Measurements from ENCODE around the gene COL4A1. TPM values are rescaled to one million over a fixed set of nuclear protein-coding genes. Genes with fewer than 3 reads are reported as not detected.

COL4A1 gene
- total RNA-seq, 1 donor from 2014 or later: not detected

DNA sequence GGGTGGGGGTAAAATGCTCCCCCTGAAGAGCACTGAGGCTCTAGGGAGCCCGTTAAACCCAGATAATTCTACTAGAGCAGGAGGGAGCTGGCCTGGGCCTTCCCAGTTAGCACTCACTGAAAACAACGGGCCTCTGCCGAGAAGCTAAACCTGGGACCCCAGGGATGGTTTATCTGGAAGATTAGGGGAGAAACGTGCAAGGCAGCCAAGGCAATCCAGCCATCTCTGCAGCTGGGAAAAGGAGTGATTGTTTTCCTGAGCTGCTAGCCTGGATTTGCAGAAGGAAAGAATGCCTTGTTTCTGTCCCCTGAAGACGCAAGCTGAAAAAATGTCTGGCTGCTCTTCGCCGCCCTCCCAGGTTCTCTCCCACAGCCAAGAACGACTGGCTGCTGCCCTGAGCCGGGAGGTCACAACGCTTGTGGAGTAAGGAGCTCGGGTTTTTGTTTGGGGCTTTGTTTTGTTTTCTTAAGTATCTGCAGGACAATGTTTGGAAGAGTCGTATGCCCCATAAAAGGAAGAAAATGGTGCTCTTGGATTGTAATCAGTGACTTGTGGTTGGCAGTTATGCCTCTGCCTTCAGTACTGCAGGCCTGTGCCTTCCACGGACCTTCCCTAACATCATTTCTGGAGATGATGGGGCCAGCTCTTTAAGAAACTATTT is 31.6 kb upstream of the COL4A1 start:
- H3K36me3 Mint-ChIP-seq (ENCODE audit: low read depth): peaks cover 5% of the 10 kb centered on the region
- intact Hi-C loops (cut with micrococcal nuclease): no loop called here
- H3K27me3 Mint-ChIP-seq (ENCODE audit: insufficient read depth): peaks cover 29% of the 10 kb centered on the region
- peaks cover 33% of the 10 kb centered on the region for H3K4me1 Mint-ChIP-seq (ENCODE audit: low read depth)
- H3K4me3 Mint-ChIP-seq: no peak overlapping the region
- peaks cover 14% of the 10 kb centered on the region for H3K9me3 Mint-ChIP-seq
- no peak overlapping the region for H3K27ac Mint-ChIP-seq
- no peak for DNase-seq (ENCODE audit: low spot score)

DNA sequence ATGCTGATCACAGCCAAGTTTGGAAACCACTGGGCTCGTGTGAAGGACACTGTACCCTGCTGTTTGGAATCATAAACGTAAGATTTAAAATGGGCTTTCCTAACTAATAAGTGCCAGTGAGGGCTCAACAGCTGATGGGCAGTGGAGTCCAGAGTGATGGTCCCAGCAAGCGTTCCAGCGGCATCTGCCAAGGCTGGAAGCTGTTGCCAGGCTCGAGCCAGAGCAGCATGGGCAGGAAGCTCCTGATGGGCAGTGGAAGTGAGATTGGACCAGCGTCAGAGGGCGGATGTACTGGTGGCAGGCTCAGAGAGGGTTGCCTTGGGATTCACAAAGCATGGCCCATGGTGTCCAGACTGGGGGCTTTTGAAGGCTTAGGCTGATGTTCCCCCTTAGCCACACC is 30.3 kb upstream of the COL4A1 start:
- Mint-ChIP-seq H3K27me3 (ENCODE audit: insufficient read depth) (peaks cover 30% of the 10 kb centered on the region), H3K4me3 (no peak overlapping the region), H3K4me1 (ENCODE audit: low read depth) (peaks cover 33% of the 10 kb centered on the region), H3K36me3 (ENCODE audit: low read depth) (peaks cover 5% of the 10 kb centered on the region), H3K27ac (no peak overlapping the region), H3K9me3 (peaks cover 14% of the 10 kb centered on the region)
- intact Hi-C loops (cut with micrococcal nuclease): no loop called here
- DNase-seq (ENCODE audit: low spot score): no peak

DNA sequence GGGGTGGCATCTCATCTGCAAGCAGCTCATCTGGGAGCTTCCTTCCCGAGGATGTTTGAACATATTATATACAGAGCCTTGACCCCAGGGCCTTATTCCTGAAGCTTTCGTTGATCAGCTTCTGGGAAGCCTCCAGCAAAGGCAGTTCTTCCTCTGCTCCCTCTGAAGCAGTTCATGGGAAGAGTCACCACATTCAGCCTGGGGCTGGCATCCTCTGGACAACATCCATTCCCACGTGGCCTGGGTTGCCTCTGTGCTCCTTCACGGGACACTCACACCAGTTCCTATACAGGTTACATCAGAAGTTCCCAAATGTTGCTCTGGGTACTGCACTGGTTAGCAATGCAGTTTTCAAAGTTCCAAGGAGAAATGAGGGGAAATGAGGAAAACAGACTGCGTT is 29.7 kb upstream of the COL4A1 start:
- H3K4me3 Mint-ChIP-seq: no peak overlapping the region
- peaks cover 30% of the 10 kb centered on the region for H3K4me1 Mint-ChIP-seq (ENCODE audit: low read depth)
- peaks cover 11% of the 10 kb centered on the region for H3K9me3 Mint-ChIP-seq
- H3K36me3 Mint-ChIP-seq (ENCODE audit: low read depth): peaks cover 4% of the 10 kb centered on the region
- intact Hi-C loops (cut with micrococcal nuclease): no loop called here
- DNase-seq (ENCODE audit: low spot score): no peak
- no peak overlapping the region for H3K27ac Mint-ChIP-seq
- H3K27me3 Mint-ChIP-seq (ENCODE audit: insufficient read depth): peaks cover 31% of the 10 kb centered on the region

DNA sequence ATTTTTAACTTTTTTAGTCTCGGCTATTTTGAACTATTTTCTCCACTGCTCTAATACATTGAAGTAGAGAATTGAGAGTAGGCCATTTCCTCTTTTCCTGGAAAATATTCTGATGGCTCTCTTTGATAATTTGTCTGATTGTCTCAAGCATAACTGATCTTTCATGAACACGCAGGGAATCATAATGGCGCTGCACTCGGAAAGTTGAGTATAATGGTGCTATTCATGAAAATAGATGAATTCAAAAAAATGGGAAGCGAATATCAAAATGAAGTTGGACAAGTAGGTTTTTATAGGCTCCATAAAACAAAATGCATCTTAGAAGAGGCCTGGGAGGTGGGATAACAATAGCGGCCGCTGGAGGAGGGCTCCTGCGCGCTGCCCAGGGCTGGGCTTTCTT is 29.2 kb upstream of the COL4A1 start:
- Mint-ChIP-seq H3K4me1 (ENCODE audit: low read depth) (peaks cover 24% of the 10 kb centered on the region), H3K27ac (no peak overlapping the region), H3K4me3 (no peak overlapping the region), H3K36me3 (ENCODE audit: low read depth) (no peaks in the 10 kb centered on the region), H3K27me3 (ENCODE audit: insufficient read depth) (peaks cover 25% of the 10 kb centered on the region), H3K9me3 (peaks cover 8% of the 10 kb centered on the region)
- DNase-seq (ENCODE audit: low spot score): no peak
- intact Hi-C loops (cut with micrococcal nuclease): no loop called here

DNA sequence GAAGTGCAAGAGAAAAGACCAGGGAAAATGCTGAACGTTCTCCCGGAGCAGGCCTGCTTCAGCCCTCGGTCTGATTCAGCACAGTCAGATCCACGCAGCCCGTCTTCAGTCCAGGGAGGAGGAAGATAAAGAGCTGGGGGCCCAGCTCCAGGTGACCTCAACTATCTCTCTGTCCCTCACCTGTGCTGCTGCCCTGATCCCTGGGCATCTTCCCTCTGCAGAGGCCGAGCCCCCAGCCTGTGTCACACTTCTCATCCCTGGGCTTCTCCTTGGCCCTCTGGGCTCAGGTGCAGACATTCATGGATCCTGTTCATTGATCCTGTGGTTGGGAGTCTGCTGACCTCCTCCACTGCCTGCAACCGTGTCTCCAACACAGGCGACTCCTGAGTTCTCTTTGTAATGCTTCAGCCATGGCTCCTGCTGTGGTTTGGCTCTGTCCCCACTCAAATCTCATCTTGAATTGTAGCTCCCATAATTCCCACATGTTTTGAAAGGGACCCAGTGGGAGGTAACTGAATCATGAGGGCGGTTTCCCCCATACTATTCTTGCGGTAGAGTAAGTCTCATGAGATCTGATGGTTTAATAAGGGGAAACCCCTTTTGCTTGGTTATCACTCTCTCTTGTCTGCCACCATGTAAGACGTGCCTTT is 28.0 kb upstream of the COL4A1 start:
- Mint-ChIP-seq H3K27me3 (ENCODE audit: insufficient read depth) (peaks cover 31% of the 10 kb centered on the region), H3K4me1 (ENCODE audit: low read depth) (peaks cover 13% of the 10 kb centered on the region), H3K27ac (no peak overlapping the region), H3K4me3 (no peak overlapping the region), H3K36me3 (ENCODE audit: low read depth) (no peaks in the 10 kb centered on the region), H3K9me3 (peaks cover 5% of the 10 kb centered on the region)
- intact Hi-C loops (cut with micrococcal nuclease): no loop called here
- no peak for DNase-seq (ENCODE audit: low spot score)

DNA sequence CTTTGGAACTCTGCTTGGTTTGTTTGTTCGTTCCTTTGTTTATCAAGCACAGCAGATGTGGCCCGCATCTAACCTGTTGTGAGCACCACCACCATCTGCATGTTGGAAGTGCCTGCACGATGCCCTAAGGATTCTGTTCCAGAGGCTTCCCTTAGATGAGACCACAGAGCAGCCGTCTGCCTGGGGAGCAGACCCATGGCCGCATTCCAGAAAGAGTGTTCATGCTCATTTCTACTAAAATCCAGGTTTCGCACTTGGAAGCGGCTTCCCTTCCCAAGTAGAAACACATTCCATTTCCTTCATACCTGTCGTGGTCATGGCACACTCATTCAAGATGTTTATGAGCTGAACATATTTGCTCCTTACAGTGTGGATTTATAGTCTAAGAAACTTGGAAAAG is 27.3 kb upstream of the COL4A1 start:
- DNase-seq (ENCODE audit: low spot score): no peak
- no peaks in the 10 kb centered on the region for H3K36me3 Mint-ChIP-seq (ENCODE audit: low read depth)
- H3K9me3 Mint-ChIP-seq: peaks cover 5% of the 10 kb centered on the region
- H3K27ac Mint-ChIP-seq: no peak overlapping the region
- no peak overlapping the region for H3K4me3 Mint-ChIP-seq
- peaks cover 7% of the 10 kb centered on the region for H3K4me1 Mint-ChIP-seq (ENCODE audit: low read depth)
- intact Hi-C loops (cut with micrococcal nuclease): no loop called here
- peaks cover 31% of the 10 kb centered on the region for H3K27me3 Mint-ChIP-seq (ENCODE audit: insufficient read depth)

DNA sequence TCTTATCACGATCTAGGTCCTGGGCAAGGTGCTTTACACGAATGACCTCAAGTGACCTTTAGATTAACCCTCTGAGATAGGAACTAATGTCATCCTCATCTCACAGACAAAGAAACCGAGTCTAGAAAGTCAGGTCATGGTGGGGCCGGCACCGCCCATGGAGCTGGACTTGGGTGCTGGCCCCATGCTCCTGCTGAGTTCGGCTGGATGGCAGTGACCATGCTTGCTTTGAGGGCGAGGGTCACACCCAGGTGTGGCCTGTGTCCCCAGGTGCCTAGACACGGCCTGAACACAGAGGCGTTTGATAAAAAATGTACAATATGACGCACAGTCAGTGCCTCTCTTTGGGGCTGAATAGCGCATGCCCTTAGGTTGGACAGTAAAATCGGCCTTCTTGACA is 26.9 kb upstream of the COL4A1 start:
- H3K4me3 Mint-ChIP-seq: no peak overlapping the region
- intact Hi-C loops (cut with micrococcal nuclease): no loop called here
- DNase-seq (ENCODE audit: low spot score): no peak
- peaks cover 2% of the 10 kb centered on the region for H3K4me1 Mint-ChIP-seq (ENCODE audit: low read depth)
- peaks cover 5% of the 10 kb centered on the region for H3K9me3 Mint-ChIP-seq
- H3K27me3 Mint-ChIP-seq (ENCODE audit: insufficient read depth): peaks cover 28% of the 10 kb centered on the region
- no peak overlapping the region for H3K27ac Mint-ChIP-seq
- H3K36me3 Mint-ChIP-seq (ENCODE audit: low read depth): no peaks in the 10 kb centered on the region

DNA sequence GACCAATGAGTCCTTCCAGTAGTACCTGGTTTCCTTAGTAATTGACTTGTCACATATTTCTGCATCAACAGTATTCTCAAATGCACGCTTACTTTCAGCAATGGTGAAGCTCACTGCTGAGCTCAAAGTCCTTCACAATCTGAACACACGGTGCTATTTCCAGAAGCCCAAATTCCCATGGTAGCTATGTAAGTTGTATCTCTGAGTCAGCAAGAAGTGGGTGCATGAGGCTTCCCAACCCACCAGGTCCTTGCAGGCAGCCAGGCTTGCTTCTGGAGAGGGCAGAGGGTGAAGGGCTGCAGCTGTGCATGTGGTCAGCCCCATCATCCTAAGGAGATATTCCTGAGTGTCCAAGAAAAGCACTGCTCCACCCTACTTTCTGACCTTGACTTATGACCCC is 25.8 kb upstream of the COL4A1 start:
- Mint-ChIP-seq H3K27ac (no peak overlapping the region), H3K4me3 (no peak overlapping the region), H3K4me1 (ENCODE audit: low read depth) (no peaks in the 10 kb centered on the region), H3K27me3 (ENCODE audit: insufficient read depth) (peaks cover 33% of the 10 kb centered on the region), H3K36me3 (ENCODE audit: low read depth) (no peaks in the 10 kb centered on the region), H3K9me3 (peaks cover 5% of the 10 kb centered on the region)
- no peak for DNase-seq (ENCODE audit: low spot score)
- intact Hi-C loops (cut with micrococcal nuclease): no loop called here

DNA sequence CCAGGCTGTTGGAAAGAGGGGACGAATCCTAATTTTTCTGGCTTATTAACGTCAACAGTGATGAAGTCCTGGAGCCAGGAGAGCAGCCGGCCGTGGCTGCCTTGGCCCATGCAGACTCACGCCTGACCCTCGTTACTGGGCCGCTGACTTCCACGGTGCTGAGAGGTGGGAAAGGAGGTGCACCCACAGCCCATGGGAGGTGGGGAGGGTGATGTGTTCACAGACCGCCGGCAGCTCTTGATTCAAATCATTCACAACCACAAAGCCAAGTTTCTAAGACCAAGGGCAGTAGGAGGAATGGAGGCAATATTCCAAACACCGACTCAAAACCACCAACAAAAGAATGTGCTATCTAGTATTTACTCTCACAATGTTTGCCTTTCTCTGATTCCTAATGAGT is 24.4 kb upstream of the COL4A1 start:
- Mint-ChIP-seq H3K4me1 (ENCODE audit: low read depth) (no peaks in the 10 kb centered on the region), H3K4me3 (no peak overlapping the region), H3K27ac (no peak overlapping the region), H3K9me3 (peaks cover 5% of the 10 kb centered on the region), H3K27me3 (ENCODE audit: insufficient read depth) (peaks cover 41% of the 10 kb centered on the region), H3K36me3 (ENCODE audit: low read depth) (no peaks in the 10 kb centered on the region)
- intact Hi-C loops (cut with micrococcal nuclease): no loop called here
- DNase-seq (ENCODE audit: low spot score): no peak

DNA sequence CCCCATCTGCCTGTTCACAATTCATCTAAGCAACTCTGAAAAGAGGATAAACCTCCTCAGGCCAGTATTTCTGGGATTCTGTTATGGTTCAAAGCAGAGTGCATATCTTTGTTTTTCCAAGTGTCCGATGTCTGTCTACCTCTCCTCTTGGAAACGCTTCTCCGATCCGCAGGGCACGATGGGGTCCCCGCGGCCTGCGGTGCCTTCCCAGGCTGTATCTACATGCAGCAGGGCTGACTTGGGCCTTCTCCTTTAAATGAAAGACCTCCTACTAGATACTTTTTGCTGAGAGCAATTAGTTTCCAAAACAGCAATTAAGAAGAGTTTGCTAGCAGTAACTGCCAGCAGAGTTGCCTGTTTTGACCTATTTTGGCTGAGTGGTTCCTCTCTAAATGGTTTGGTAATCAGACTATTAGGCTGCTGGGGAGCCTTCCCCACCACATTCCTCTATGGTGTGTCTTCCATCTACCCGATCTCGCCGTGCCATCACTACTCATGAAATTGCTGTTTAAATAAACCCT is 23.6 kb upstream of the COL4A1 start:
- H3K36me3 Mint-ChIP-seq (ENCODE audit: low read depth): no peaks in the 10 kb centered on the region
- H3K9me3 Mint-ChIP-seq: no peaks in the 10 kb centered on the region
- DNase-seq (ENCODE audit: low spot score): no peak
- H3K4me3 Mint-ChIP-seq: no peak overlapping the region
- peaks cover 44% of the 10 kb centered on the region for H3K27me3 Mint-ChIP-seq (ENCODE audit: insufficient read depth)
- intact Hi-C loops (cut with micrococcal nuclease): no loop called here
- H3K4me1 Mint-ChIP-seq (ENCODE audit: low read depth): no peaks in the 10 kb centered on the region
- no peak overlapping the region for H3K27ac Mint-ChIP-seq

DNA sequence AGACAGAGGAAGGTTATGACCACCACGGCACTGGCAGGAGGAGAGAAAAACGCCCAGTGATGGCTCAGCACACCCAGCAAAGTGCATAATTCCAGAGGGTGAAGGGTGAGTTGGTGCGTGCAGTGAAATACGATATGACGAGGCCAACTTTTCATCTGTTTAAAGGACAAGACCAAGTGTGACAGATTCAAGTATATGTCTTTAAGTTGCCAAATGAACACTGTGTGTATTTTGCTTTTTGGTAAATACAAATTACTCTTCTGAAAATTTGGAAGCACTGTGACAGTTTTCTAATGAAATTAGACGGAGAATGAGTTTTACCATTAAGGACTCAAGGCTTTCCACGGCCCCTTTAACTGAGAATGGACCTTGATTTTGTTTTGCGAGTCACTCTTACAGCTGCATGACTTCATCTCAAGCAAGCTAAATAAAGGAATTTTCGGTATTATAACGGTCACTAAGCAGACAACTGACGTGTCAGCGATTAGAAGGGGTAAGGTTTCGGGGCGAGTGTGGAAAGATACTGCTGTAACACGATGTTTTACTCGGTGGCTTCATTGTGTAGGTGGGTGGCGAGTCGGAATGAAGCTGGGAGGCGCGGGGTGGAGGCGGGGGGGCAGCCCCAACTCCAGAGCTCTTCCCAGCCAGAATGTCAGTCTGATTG is 23.0 kb upstream of the COL4A1 start:
- intact Hi-C loops (cut with micrococcal nuclease): no loop called here
- DNase-seq (ENCODE audit: low spot score): no peak
- Mint-ChIP-seq H3K4me1 (ENCODE audit: low read depth) (no peaks in the 10 kb centered on the region), H3K4me3 (no peak overlapping the region), H3K27ac (no peak overlapping the region), H3K9me3 (no peaks in the 10 kb centered on the region), H3K27me3 (ENCODE audit: insufficient read depth) (peaks cover 42% of the 10 kb centered on the region), H3K36me3 (ENCODE audit: low read depth) (no peaks in the 10 kb centered on the region)

DNA sequence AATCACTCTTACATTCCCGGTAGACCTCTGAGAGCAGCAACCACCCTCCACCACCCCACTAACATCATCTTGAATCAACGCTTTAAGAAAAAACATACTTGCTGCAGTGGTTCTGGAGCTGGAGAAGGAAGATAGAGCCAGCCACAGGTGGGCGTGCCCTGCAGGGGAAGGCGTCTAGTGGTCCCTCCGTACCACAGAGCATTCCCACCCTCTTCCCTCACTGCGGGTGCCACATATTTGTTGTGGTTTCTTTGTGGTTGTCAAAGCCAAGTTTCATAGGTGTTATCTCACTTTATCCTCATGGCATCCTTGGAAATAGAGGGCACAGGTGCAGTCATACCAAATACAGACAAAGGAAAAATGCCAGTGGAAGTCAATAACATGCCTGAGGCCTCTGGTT is 22.3 kb upstream of the COL4A1 start:
- H3K27me3 Mint-ChIP-seq (ENCODE audit: insufficient read depth): peaks cover 44% of the 10 kb centered on the region
- no peak for DNase-seq (ENCODE audit: low spot score)
- no peaks in the 10 kb centered on the region for H3K4me1 Mint-ChIP-seq (ENCODE audit: low read depth)
- no peak overlapping the region for H3K27ac Mint-ChIP-seq
- no peaks in the 10 kb centered on the region for H3K9me3 Mint-ChIP-seq
- no peaks in the 10 kb centered on the region for H3K36me3 Mint-ChIP-seq (ENCODE audit: low read depth)
- intact Hi-C loops (cut with micrococcal nuclease): no loop called here
- H3K4me3 Mint-ChIP-seq: no peak overlapping the region

DNA sequence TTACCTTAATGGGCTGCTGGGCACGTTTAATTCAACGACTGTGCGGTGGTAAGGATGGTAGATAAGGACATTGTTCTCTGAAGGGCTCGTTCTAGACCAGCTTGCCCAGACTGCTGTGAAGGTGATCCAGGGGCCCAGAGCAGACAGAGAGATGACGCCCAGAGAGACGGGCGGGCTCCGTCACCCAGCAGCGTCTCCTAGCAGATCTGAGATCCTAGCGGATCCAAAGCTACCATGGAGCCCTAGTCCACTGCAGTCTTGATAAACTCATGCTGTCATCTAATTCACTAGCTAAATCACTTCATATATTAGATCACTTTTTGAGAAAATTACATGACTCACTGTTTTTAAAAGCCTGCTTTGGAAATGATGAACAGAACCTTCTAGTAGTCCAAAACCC is 21.6 kb upstream of the COL4A1 start:
- DNase-seq (ENCODE audit: low spot score): no peak
- H3K27me3 Mint-ChIP-seq (ENCODE audit: insufficient read depth): peaks cover 48% of the 10 kb centered on the region
- H3K4me3 Mint-ChIP-seq: no peak overlapping the region
- no peaks in the 10 kb centered on the region for H3K4me1 Mint-ChIP-seq (ENCODE audit: low read depth)
- intact Hi-C loops (cut with micrococcal nuclease): no loop called here
- H3K36me3 Mint-ChIP-seq (ENCODE audit: low read depth): no peaks in the 10 kb centered on the region
- no peak overlapping the region for H3K27ac Mint-ChIP-seq
- no peaks in the 10 kb centered on the region for H3K9me3 Mint-ChIP-seq
